Measurements from ENCODE around the gene HARBI1. TPM values are rescaled to one million over a fixed set of nuclear protein-coding genes. Genes with fewer than 3 reads are reported as not detected.

Gene HARBI1
- total and polyA plus RNA-seq, 7 experiments from 2014 or later: 2.9 to 18.1 (median 7.5) TPM

GRCh38 chr11:46564459-46564858, 52.6 kb downstream of the HARBI1 start:
- H3K4me3 ChIP-seq (ENCODE audit: low read length): no peak overlapping the region
- H3K27ac ChIP-seq (ENCODE audit: low read depth, low read length): no peak overlapping the region
- no peaks in the 10 kb centered on the region for H3K27me3 ChIP-seq (ENCODE audit: control insufficient read depth in 2 of 2, insufficient read depth in 2 of 2, low read length in 2 of 2)
- peak overlapping the region in 5 of 9 donors; percentile 17 to 97 (median 52) for H3K27ac Mint-ChIP-seq
- H3K4me1 Mint-ChIP-seq: peaks cover 18 to 56% (median 41%) of the 10 kb centered on the region in 7 donors
- H3K36me3 Mint-ChIP-seq: no peaks in the 10 kb centered on the region
- no peaks in the 10 kb centered on the region for H3K9me3 Mint-ChIP-seq
- no peaks in the 10 kb centered on the region for H3K27me3 Mint-ChIP-seq
- ATAC-seq: no peak
- intact Hi-C loops (cut with micrococcal nuclease): no loop called here
- no peaks in the 10 kb centered on the region for H3K9me3 ChIP-seq (ENCODE audit: control insufficient read depth in 2 of 3, low read length in 3 of 3)
- no peaks in the 10 kb centered on the region for H3K36me3 ChIP-seq (ENCODE audit: control insufficient read depth in 2 of 3, insufficient read depth in 3 of 3, low read length in 3 of 3)
- POLR2A ChIA-PET: interaction anchor here (0.6 kb wide), 1 partner anchor 49 kb away, joined by 5 read pairs; no protein-coding TSS in a partner anchor
- CTCF ChIA-PET: interaction anchor here (0.8 kb wide), 1 partner anchor 34 kb away, joined by 5 read pairs; no protein-coding TSS in a partner anchor
- no peak overlapping the region for H3K4me3 Mint-ChIP-seq
- DNase-seq: no peak
- peaks cover 4 to 14% of the 10 kb centered on the region in 2 donors for H3K4me1 ChIP-seq (ENCODE audit: control insufficient read depth in 2 of 2, insufficient read depth in 2 of 2, low read length in 2 of 2)

- POLR2A ChIA-PET: interaction anchor here (0.6 kb wide), 1 partner anchor 13 kb away, joined by 3 read pairs; no protein-coding TSS in a partner anchor
- Histone ChIP-seq H3K27ac (ENCODE audit: low read depth, low read length) (peak overlapping the region; percentile 52), H3K27me3 (ENCODE audit: control insufficient read depth in 2 of 2, insufficient read depth in 2 of 2, low read length in 2 of 2) (no peaks in the 10 kb centered on the region), H3K4me1 (ENCODE audit: control insufficient read depth in 2 of 2, insufficient read depth in 2 of 2, low read length in 2 of 2) (peaks cover 15% of the 10 kb centered on the region in 2 donors), H3K9me3 (ENCODE audit: control insufficient read depth in 2 of 3, low read length in 3 of 3) (no peaks in the 10 kb centered on the region), H3K4me3 (ENCODE audit: low read length) (no peak overlapping the region), H3K36me3 (ENCODE audit: control insufficient read depth in 2 of 3, insufficient read depth in 3 of 3, low read length in 3 of 3) (no peaks in the 10 kb centered on the region)
- CTCF ChIA-PET: interaction anchor here (1.1 kb wide), 1 partner anchor 33 kb away, joined by 3 read pairs; no protein-coding TSS in a partner anchor
- Mint-ChIP-seq H3K9me3 (no peaks in the 10 kb centered on the region), H3K27ac (peak overlapping the region; percentile 4 to 97 (median 91)), H3K4me1 (peaks cover 22 to 70% (median 56%) of the 10 kb centered on the region in 7 donors), H3K36me3 (no peaks in the 10 kb centered on the region), H3K4me3 (peak overlapping the region in 1 of 10 donors; percentile 7), H3K27me3 (no peaks in the 10 kb centered on the region)
- intact Hi-C loops (cut with micrococcal nuclease): no loop called here
- ATAC-seq (no peak), DNase-seq (no peak)
Observed at GRCh38 chr11:46562527-46562926, 54.5 kb downstream of the HARBI1 start.

- peaks cover 33 to 80% (median 70%) of the 10 kb centered on the region in 7 donors for H3K4me1 Mint-ChIP-seq
- H3K27me3 Mint-ChIP-seq: no peaks in the 10 kb centered on the region
- H3K27ac ChIP-seq (ENCODE audit: low read depth, low read length): peak overlapping the region; percentile 73
- peak overlapping the region; percentile 81 to 92 (median 88) for H3K4me3 Mint-ChIP-seq
- no peaks in the 10 kb centered on the region for H3K9me3 Mint-ChIP-seq
- ATAC-seq: peak; percentile 76
- H3K4me3 ChIP-seq (ENCODE audit: low read length): peak overlapping the region; percentile 57
- CTCF ChIA-PET: interaction anchor here (0.5 to 1.1 kb wide), 3 partner anchors 41 to 320 kb away, joined by 3 read pairs; no protein-coding TSS in a partner anchor
- POLR2A ChIA-PET: interaction anchor here (0.9 to 1.4 kb wide), 5 partner anchors 20 to 155 kb away, joined by 3 to 8 read pairs (median 3); partner anchors contain the start of genes AMBRA1, ATG13 and HARBI1
- intact Hi-C loops (cut with micrococcal nuclease): loop anchor here (1.0 to 2.0 kb wide), 3 partner anchors 32 to 57 kb away; partner anchors contain the start of genes AMBRA1 (in 1 of the 2), ATG13 (in 1 of the 2) and HARBI1 (in 1 of the 2)
- peak overlapping the region; percentile 89 to 97 (median 94) for H3K27ac Mint-ChIP-seq
- peaks cover 18 to 23% of the 10 kb centered on the region in 2 donors for H3K4me1 ChIP-seq (ENCODE audit: control insufficient read depth in 2 of 2, insufficient read depth in 2 of 2, low read length in 2 of 2)
- no peaks in the 10 kb centered on the region for H3K27me3 ChIP-seq (ENCODE audit: control insufficient read depth in 2 of 2, insufficient read depth in 2 of 2, low read length in 2 of 2)
- DNase-seq: peak in 7 of 9 donors; percentile 9 to 50 (median 33)
- peaks cover 0 to 2% (median 0%) of the 10 kb centered on the region in 5 donors for H3K36me3 Mint-ChIP-seq
- H3K36me3 ChIP-seq (ENCODE audit: control insufficient read depth in 2 of 3, insufficient read depth in 3 of 3, low read length in 3 of 3): no peaks in the 10 kb centered on the region
- H3K9me3 ChIP-seq (ENCODE audit: control insufficient read depth in 2 of 3, low read length in 3 of 3): no peaks in the 10 kb centered on the region
Observed at GRCh38 chr11:46560300-46560991, 56.6 kb downstream of the HARBI1 start.

- Histone ChIP-seq H3K36me3 (ENCODE audit: control insufficient read depth in 2 of 3, insufficient read depth in 3 of 3, low read length in 3 of 3) (no peaks in the 10 kb centered on the region), H3K27me3 (ENCODE audit: control insufficient read depth in 2 of 2, insufficient read depth in 2 of 2, low read length in 2 of 2) (no peaks in the 10 kb centered on the region), H3K4me3 (ENCODE audit: low read length) (peak overlapping the region; percentile 57), H3K4me1 (ENCODE audit: control insufficient read depth in 2 of 2, insufficient read depth in 2 of 2, low read length in 2 of 2) (peaks cover 24 to 26% of the 10 kb centered on the region in 2 donors), H3K9me3 (ENCODE audit: control insufficient read depth in 2 of 3, low read length in 3 of 3) (no peaks in the 10 kb centered on the region), H3K27ac (ENCODE audit: low read depth, low read length) (peak overlapping the region; percentile 73)
- CTCF ChIA-PET: no interaction called here
- peaks cover 0 to 3% (median 0%) of the 10 kb centered on the region in 5 donors for H3K36me3 Mint-ChIP-seq
- peaks cover 38 to 87% (median 76%) of the 10 kb centered on the region in 7 donors for H3K4me1 Mint-ChIP-seq
- DNase-seq (no peak), ATAC-seq (peak; percentile 36)
- intact Hi-C loops (cut with micrococcal nuclease): loop anchor here (1.0 to 2.0 kb wide), 3 partner anchors 33 to 57 kb away; partner anchors contain the start of genes AMBRA1 (in 1 of the 2), ATG13 (in 1 of the 2) and HARBI1 (in 1 of the 2)
- POLR2A ChIA-PET: interaction anchor here (0.9 to 1.2 kb wide), 3 partner anchors 29 to 155 kb away, joined by 3 to 8 read pairs (median 4); partner anchors contain the start of genes ATG13 and HARBI1
- no peaks in the 10 kb centered on the region for H3K9me3 Mint-ChIP-seq
- peak overlapping the region; percentile 89 to 97 (median 94) for H3K27ac Mint-ChIP-seq
- H3K27me3 Mint-ChIP-seq: no peaks in the 10 kb centered on the region
- H3K4me3 Mint-ChIP-seq: peak overlapping the region; percentile 2 to 92 (median 88)
Observed at GRCh38 chr11:46559815-46560214, 57.2 kb downstream of the HARBI1 start.

- Mint-ChIP-seq H3K36me3 (peaks cover 0 to 9% (median 0%) of the 10 kb centered on the region in 5 donors), H3K4me3 (peak overlapping the region in 3 of 10 donors; percentile 13 to 23 (median 20)), H3K27ac (peak overlapping the region in 5 of 9 donors; percentile 12 to 78 (median 54)), H3K27me3 (no peaks in the 10 kb centered on the region), H3K9me3 (no peaks in the 10 kb centered on the region), H3K4me1 (peaks cover 47 to 90% (median 79%) of the 10 kb centered on the region in 7 donors)
- ChIA-PET POLR2A (no interaction called here), CTCF (interaction anchor here (0.6 kb wide), 1 partner anchor 8 kb away, joined by 3 read pairs; no protein-coding TSS in a partner anchor)
- no peak overlapping the region for H3K27ac ChIP-seq (ENCODE audit: low read depth, low read length)
- H3K27me3 ChIP-seq (ENCODE audit: control insufficient read depth in 2 of 2, insufficient read depth in 2 of 2, low read length in 2 of 2): no peaks in the 10 kb centered on the region
- H3K9me3 ChIP-seq (ENCODE audit: control insufficient read depth in 2 of 3, low read length in 3 of 3): no peaks in the 10 kb centered on the region
- no peak overlapping the region for H3K4me3 ChIP-seq (ENCODE audit: low read length)
- peaks cover 36 to 40% of the 10 kb centered on the region in 2 donors for H3K4me1 ChIP-seq (ENCODE audit: control insufficient read depth in 2 of 2, insufficient read depth in 2 of 2, low read length in 2 of 2)
- ATAC-seq (no peak), DNase-seq (no peak)
- no peaks in the 10 kb centered on the region for H3K36me3 ChIP-seq (ENCODE audit: control insufficient read depth in 2 of 3, insufficient read depth in 3 of 3, low read length in 3 of 3)
- intact Hi-C loops (cut with micrococcal nuclease): no loop called here
Observed at GRCh38 chr11:46557684-46558151, 59.3 kb downstream of the HARBI1 start.
